NCI-H1930 (cell line): ENCODE data around the gene AGR3.
"Not testable (repeated sequence)": the region's sequence is repeated elsewhere in the genome, so short reads cannot be mapped to it uniquely, and the experiment has no call there.

Source experiments
- DNase-seq, 2 experiments: peaks; one replicate each; lab custom pipeline; 2025; lab: John Stamatoyannopoulos, UW

The AGR3 gene

DNA sequence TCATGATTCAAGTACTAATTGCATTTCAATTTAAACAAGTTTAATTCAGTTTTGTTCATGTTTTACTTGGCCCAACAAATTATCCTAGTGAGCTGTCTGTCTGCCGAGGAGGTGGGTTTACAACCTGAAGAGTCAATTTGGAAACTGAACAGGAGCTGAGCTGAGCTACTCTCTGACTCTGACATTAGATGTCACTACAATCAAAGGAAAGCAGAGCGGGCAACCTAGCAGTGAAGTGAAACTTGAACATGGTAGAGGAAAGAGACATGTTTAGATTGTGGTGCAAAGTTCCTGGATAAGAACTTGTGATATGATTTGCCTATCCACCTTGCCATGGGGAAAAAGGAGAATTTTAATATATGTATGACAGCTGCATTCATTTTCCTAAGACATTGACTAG is 9.6 kb upstream of the AGR3 start:
- peak in 1 of 2 experiments; percentile 29 for DNase-seq

GRCh38 chr7:16889851-16890415 is 8.2 kb upstream of the AGR3 start:
- DNase-seq, result no peak

GRCh38 chr7:16889305-16889704 is 7.5 kb upstream of the AGR3 start:
- no peak for DNase-seq

GRCh38 chr7:16883918-16884317 is 2.1 kb upstream of the AGR3 start:
- DNase-seq, result no peak

DNA sequence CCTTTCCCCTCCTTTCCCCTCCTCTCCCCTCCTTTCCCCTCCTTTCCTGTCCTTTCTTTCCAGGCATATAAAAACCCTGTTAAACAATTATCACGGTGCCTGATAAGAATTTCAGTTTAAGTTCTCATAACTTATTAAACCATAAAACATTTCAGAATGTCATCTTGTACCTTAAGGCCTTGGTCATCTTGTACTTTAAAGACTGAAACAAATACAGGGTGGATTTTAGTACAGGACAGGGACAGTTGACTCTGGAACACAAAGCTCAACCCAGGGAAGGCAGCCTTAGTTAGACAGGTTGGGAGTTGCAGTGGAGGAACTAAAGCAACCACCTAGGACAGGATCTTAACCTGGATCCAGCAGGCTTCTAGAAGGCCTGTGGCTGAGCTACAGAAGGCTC is 1.2 kb downstream of the AGR3 start:
- no peak for DNase-seq

DNA sequence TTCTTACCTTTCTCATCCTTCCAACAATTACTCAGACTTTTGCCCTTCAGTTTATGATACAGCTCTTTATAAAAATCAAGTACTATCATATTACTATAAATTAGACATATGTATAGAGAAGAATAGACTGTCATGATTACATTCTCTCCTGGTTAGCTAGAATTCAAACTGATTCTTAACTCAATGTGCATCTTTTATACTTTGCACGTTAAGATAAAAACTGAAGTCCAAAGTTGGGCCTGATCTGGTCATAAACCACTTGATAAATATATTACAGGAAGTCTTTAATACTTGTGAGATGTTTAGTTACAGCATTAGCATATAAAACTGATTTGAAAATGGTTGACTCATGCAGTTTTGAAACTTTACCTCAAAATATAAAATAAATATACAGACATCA is 2.6 kb downstream of the AGR3 start:
- no peak for DNase-seq

DNA sequence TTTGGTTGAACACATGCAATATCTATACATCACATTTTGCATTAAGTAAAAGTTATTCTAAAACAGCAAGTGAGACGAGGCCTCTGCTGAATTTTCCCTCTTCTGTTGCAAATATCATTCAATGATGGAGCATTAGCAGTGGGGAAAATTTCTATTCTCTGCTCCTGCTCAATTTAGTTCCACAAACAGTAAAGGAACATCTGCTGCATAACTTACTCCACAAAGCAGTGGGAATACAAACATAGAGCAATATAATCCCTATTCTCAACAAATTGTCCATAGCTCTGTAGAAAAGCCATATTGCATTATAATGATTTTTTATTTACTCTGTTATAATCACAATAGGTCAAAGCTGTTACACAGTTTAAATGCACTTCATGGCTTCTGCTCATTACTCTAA is 5.9 kb downstream of the AGR3 start:
- DNase-seq, result peak; percentile 30 to 67

GRCh38 chr7:16874066-16874465 is 7.7 kb downstream of the AGR3 start:
- DNase-seq, result no peak

DNA sequence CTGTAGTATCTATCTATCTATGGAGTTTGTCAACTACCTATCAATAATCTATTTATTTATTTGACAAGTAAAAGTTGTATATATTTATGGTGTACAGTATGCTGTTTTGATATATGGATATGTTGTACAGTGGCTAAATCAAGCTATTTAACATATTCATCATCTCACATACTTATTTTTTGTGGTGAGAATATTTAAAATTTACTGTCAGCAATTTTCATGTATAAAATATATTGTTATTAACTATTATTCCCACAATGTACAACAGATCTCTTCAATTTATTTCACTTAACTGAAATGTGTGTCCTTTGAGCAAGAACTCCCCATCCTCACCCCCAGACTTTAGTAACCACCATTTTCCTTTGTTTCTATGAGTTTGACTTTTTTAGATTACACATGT is 14.5 kb downstream of the AGR3 start:
- no peak for DNase-seq

DNA sequence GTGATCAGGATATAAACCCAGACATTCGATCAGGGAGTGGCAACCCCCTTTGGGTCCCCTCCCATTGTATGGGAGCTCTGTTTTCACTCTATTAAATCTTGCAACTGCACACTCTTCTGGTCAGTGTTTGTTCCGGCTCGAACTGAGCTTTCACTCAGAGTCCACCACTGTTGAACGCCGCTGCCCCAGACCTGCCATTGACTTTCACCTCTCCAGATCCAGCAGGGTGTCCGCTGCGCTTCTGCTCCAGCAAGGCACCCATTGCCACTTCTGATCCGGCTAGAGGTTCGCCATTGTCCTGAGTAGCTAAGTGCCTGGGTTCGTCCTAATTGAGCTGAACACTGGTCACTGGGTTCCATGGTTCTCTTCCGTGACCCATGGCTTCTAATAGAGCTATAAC is 28.6 kb downstream of the AGR3 start:
- DNase-seq, result not testable (repeated sequence)

DNA sequence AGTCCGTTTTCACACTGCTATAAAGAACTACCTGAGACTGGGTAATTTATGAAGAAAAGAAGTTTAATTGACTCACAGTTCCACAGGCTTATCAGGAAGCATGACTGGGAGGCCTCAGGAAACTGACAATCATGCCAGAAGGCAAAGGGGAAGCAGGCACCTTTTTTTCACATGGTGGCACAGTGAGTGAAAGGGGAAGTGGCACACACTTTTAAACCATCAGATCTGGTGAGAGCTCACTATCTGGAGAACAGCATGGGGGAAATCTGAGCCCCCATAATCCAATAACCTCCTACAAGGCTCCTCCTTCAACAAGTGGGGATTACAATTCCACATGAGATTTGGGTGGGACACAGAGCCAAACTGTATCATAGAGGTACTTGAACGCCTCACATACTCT is 30.0 kb downstream of the AGR3 start:
- no peak for DNase-seq

DNA sequence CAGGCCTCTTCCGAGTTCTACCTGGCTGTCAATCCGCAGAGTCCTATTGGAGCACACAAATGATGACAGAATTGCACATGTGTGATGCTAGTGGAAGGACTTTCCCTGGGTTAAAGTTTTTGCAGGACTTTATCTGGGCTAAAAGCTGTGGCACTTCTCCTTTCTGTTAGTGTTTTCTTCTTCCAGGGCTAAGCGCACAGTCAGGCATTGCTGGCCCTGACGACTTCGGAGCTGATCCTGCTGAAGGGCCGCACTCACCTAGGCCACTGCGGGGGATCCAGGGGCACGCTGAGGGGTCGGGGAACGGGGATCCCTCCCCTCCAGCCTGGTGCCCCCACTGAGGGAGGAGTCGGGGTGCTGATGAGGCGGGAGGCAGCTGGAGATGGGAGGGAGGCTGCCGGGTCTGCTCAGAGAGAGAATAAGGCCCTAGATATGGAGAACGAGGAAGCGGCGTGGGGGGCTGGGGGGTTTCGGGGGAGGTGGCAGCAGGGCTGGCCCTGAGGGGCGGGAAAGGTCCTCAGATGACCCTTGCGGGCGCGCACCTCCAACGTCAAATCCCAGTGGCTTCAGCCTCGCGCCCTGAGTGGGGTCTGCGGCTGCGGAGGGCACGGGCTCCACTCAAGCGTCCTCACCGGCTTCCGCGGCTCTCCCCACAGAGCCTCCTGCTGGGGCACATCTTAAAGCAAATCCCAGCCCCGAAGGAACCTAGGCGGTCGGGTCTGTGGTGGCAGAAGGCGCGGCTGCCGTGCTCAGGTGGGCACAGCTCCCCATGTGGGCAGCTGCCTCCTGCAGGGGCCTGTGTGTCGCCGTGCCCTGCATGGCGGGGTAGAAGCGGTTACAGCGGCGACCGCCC is 30.9 kb downstream of the AGR3 start:
- DNase-seq, result no peak

DNA sequence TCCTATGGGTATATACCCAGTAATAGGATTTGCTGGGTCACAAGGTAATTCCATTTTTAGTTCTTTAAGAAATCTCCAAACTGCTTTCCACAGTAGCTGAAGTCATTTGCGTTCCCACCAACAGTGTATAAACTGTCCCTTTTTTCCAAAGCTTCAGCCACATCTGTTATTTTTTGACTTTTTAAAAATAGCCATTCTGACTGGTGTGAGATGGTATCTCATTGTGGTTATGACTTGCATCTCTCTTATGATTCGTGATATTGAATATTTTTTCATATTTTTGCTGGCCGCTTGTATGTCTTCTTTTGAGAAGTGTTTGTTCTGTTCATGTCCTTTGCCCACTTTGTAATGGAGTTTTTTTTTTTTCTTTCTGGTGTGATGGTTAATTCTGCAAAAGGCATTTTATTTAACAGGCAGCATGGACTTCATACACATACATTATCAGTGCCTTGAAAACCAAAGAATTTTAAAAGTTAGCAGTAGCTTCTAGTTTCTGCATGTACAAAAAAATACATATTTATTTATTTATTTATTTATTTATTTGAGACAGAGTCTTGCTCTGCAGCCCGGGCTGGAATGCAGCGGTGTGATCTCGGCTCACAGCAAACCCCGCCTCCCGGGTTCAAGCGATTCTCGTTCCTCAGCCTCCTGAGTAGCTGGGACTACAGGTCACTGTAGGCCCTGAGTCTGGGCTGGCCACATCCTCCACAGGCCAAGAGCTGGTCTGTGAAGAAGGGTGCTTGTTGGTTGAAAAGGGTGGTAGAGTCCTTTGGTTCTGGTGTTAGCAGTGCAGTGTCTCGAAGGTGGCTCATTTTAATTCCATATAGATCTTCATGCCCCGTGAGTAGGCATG is 32.3 kb downstream of the AGR3 start:
- DNase-seq, result no peak

DNA sequence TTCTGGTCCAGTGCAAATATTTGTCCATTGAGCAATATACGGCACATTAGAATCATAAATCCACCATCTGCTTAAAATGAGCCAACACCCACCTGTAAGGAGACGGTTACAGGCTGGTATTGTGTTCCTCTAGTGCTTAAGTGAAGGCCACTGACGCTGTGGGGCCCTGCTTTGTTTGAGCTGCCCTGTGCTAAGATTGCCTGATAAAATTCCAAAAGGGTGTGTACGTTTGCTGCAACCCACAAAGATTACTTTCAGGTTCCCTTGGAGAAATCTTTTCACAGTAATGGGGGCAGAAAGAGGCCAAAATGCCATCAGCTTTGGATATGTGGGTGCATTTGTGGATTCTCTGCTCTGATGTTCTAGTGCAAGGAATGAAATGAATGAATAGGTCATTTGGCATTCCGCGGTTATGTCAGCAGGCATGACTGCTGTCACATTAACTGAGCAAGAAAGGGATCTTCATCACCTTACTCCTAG is 34.4 kb downstream of the AGR3 start:
- no peak for DNase-seq

- no peak for DNase-seq
These were observed 35.1 kb downstream of the AGR3 start for GRCh38 chr7:16846601-16847165.

DNA sequence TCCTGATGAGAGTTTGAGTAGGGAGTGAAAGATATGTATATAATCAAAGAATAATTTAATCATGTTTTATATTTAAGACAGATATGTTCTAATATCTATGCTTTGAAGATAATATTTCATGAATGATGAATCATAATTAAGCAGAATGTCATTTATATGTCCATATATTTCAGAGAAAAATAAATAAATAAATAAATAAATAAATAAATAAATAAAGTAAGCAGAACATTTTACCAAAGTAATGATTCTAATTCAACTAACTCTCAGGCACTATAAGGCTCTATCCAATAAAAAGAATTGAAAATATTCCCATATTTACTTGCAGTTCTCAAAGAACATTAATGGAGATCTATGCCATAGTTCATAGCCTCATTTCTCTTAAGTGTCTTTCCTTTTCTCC is 36.0 kb downstream of the AGR3 start:
- DNase-seq, result no peak

DNA sequence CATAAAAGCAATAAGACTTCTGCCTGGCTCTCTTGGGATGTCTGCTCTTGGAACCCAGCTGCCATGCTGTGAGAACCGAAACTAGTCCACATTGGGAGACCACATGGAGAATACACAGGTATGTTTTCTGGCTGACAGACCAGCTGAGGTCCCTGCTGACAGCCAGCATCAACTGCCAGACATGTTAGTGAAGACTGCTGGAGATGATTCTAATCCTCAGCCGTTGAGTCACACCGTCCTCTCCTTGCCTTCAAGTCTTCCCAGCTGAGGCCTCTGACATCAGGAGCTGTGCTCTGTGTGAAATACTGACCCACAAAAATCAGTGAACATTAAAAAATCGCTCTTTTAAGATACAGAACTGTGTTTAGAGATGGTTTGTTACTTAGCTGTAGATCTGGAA is 40.1 kb downstream of the AGR3 start:
- no peak for DNase-seq

GRCh38 chr7:16840094-16840493 is 41.7 kb downstream of the AGR3 start:
- no peak for DNase-seq

- no peak for DNase-seq
These were observed 42.1 kb downstream of the AGR3 start for GRCh38 chr7:16839646-16840045.

DNA sequence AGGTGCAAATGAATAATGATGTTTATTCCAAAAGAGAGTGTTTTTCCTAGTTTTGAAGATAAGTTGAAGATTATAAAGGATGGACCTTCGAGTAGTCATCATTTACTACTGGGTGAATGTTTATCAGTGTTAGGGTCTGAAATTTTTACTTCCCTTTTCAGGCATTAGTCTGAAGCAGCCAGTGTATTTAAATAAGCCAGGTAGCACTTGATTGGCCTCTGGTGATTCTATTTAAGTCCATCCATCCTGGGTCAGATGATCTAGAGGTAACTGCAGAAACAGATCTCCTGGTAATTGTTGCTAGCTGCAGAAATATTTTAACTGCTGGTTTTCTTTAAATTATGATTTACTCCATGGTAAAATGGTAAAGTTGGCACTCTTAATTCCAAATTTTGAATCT is 42.9 kb downstream of the AGR3 start:
- no peak for DNase-seq

DNA sequence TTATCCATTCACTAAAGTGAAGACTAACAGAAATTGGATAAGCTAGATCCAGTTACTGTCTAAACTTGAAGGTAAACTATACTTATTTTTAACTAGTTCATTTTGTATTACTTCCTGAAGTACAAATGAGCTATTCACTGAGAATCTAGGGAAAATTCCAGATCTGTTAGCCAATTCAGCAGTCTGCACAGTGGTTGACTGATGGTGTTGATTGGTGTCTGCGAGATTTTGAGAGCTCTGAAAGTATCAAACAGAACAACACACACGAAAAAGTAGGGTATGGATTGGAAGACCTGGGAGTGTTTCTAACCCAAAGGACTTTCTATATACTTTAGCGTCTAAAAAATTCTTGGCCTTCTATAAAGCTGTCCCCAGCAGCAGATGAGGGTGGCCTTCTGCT is 43.4 kb downstream of the AGR3 start:
- DNase-seq, result no peak

DNA sequence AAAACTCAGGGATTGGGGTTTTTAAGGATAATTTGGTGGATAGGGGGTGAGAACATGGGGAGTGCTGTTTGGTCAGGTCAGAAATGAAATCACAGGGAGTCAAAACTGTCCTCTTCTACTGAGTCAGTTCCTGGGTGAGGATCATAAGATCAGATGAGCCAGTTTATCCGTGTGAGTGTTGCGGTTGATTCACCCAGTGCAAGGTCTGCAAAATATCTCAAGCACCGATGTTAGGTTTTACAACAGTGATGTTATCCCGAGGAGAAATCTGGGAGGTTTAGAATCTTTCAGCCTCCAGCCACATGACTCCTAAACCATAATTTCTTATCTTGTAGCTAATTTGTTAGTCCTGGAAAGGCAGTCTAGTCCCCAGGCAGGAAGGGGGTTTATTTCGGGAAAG is 45.3 kb downstream of the AGR3 start:
- DNase-seq, result no peak
